HG03060 (cell line): ENCODE data around the gene HIKESHI.
"Not testable (repeated sequence)": the region's sequence is repeated elsewhere in the genome, so short reads cannot be mapped to it uniquely, and the experiment has no call there.

Source experiments
- ATAC-seq: cut with Tn5 transposase; IDR thresholded peaks from one replicate; pipeline ENCODE4 v1.9.1; 2021; ENCODE audit warnings: low read depth, moderate number of reproducible peaks; ENCODE audit not compliant: unreplicated experiment

Gene HIKESHI

GRCh38 chr11:86291466-86292262 lies 10.4 kb upstream of the HIKESHI start:
- ATAC-seq, result no peak

- peak; percentile 37 for ATAC-seq
These were observed 9.0 kb upstream of the HIKESHI start for GRCh38 chr11:86292912-86293616.

- ATAC-seq, result no peak
These were observed 8.0 kb upstream of the HIKESHI start for GRCh38 chr11:86294026-86294425.

GRCh38 chr11:86301742-86302091 lies 323 bp upstream of the HIKESHI start:
- no peak for ATAC-seq

- no peak for ATAC-seq
These were observed 1.2 kb downstream of the HIKESHI start for GRCh38 chr11:86303257-86303656.

GRCh38 chr11:86308710-86309109 lies 6.7 kb downstream of the HIKESHI start:
- ATAC-seq, result not testable (repeated sequence)

GRCh38 chr11:86313793-86314192 lies 11.8 kb downstream of the HIKESHI start:
- no peak for ATAC-seq

GRCh38 chr11:86314636-86315035 lies 12.6 kb downstream of the HIKESHI start:
- no peak for ATAC-seq

GRCh38 chr11:86335131-86335767 lies 33.2 kb downstream of the HIKESHI start:
- no peak for ATAC-seq

GRCh38 chr11:86337227-86337626 lies 35.2 kb downstream of the HIKESHI start:
- ATAC-seq, result no peak

- ATAC-seq, result no peak
These were observed 39.3 kb downstream of the HIKESHI start for GRCh38 chr11:86341382-86341781.

- ATAC-seq, result no peak
These were observed 44.5 kb downstream of the HIKESHI start for GRCh38 chr11:86346513-86346912.

- no peak for ATAC-seq
These were observed 53.2 kb downstream of the HIKESHI start for GRCh38 chr11:86355256-86355655.

- not testable (repeated sequence) for ATAC-seq
These were observed 55.4 kb downstream of the HIKESHI start for GRCh38 chr11:86357412-86357811.

GRCh38 chr11:86358720-86359119 lies 56.7 kb downstream of the HIKESHI start:
- ATAC-seq, result no peak

GRCh38 chr11:86360775-86361395 lies 58.8 kb downstream of the HIKESHI start:
- no peak for ATAC-seq

GRCh38 chr11:86363424-86363823 lies 61.4 kb downstream of the HIKESHI start:
- no peak for ATAC-seq

- no peak for ATAC-seq
These were observed 63.5 kb downstream of the HIKESHI start for GRCh38 chr11:86365546-86365945.

- no peak for ATAC-seq
These were observed 67.6 kb downstream of the HIKESHI start for GRCh38 chr11:86369668-86370067.

GRCh38 chr11:86370171-86370570 lies 68.1 kb downstream of the HIKESHI start:
- ATAC-seq, result no peak
